DND-41 (cell line): Measurements from ENCODE around the gene CYP26C1.

Experiments
- ATAC-seq: fragments of 200-7000 bp; cut with Tn5 transposase; 3 replicates; pipeline ENCODE4 v1.9.1; 2021; ENCODE audit warnings: low read depth; ENCODE audit not compliant: insufficient read depth
- DNase-seq: peaks from one replicate; pipeline ENCODE4 v3.0.0-alpha.2; 2020
- H2AFZ ChIP-seq: 2 replicates; pipeline ENCODE4 v1.6.0; 2012; ENCODE audit warnings: low read depth, low read length
- H3K27ac ChIP-seq: 2 replicates; pipeline ENCODE4 v1.5.1; 2012; ENCODE audit warnings: low read length, inconsistent platforms
- H3K27me3 ChIP-seq: fragments of 200-600 bp; sonication (generic); 2 replicates; pipeline ENCODE4 v1.6.0; 2012; ENCODE audit warnings: low read length, mild to moderate bottlenecking, inconsistent platforms; ENCODE audit not compliant: insufficient read depth, poor library complexity
- H3K36me3 ChIP-seq: 2 replicates; pipeline ENCODE4 v1.5.1; 2012; ENCODE audit warnings: low read length, inconsistent platforms; ENCODE audit not compliant: insufficient read depth
- H3K4me1 ChIP-seq: 2 replicates; pipeline ENCODE4 v1.5.1; 2012; ENCODE audit warnings: mild to moderate bottlenecking, low read length; ENCODE audit not compliant: insufficient read depth
- H3K4me2 ChIP-seq: 2 replicates; pipeline ENCODE4 v1.6.0; 2012; ENCODE audit warnings: mild to moderate bottlenecking, moderate library complexity, low read length, inconsistent platforms; ENCODE audit not compliant: insufficient read depth
- H3K4me3 ChIP-seq, 2 experiments: fragments of 200-600 bp in 1 of 2; shearing (Covaris generic) in 1 of 2; 2 replicates each; pipeline ENCODE4 v1.5.1; 2012 to 2016; ENCODE audit warnings: inconsistent platforms in 2 of 2, low read length in 2 of 2, mild to moderate bottlenecking in 2 of 2, low read depth in 1 of 2, moderate library complexity in 1 of 2
- H3K79me2 ChIP-seq: 2 replicates; pipeline ENCODE4 v1.6.0; 2012; ENCODE audit warnings: low read length, inconsistent platforms; ENCODE audit not compliant: insufficient read depth
- H3K9ac ChIP-seq: 2 replicates; pipeline ENCODE4 v1.6.0; 2012; ENCODE audit warnings: low read depth, mild to moderate bottlenecking, inconsistent platforms, low read length, moderate library complexity
- H3K9me3 ChIP-seq: 2 replicates; pipeline ENCODE4 v1.5.1; 2012; ENCODE audit warnings: low read length, moderate library complexity, mild to moderate bottlenecking, inconsistent platforms; ENCODE audit not compliant: insufficient read depth, severe bottlenecking
- H4K20me1 ChIP-seq: 2 replicates; pipeline ENCODE4 v1.6.0; 2012; ENCODE audit warnings: low read length; ENCODE audit not compliant: insufficient read depth
- EZH2 ChIP-seq: IDR thresholded peaks from 3 replicates; pipeline ENCODE4 v1.6.1; 2012; ENCODE audit warnings: borderline replicate concordance, low read depth, mild to moderate bottlenecking, moderate library complexity, low read length, inconsistent platforms; ENCODE audit not compliant: severe bottlenecking
- TF ChIP-seq, protein P1 (sequence below): IDR thresholded peaks from 2 replicates; pipeline ENCODE4 v1.5.1; 2012; ENCODE audit warnings: borderline replicate concordance, low read length, moderate library complexity, mild to moderate bottlenecking; ENCODE audit not compliant: poor library complexity, severe bottlenecking; ENCODE audit errors: extremely low read depth

CYP26C1 gene

DNA sequence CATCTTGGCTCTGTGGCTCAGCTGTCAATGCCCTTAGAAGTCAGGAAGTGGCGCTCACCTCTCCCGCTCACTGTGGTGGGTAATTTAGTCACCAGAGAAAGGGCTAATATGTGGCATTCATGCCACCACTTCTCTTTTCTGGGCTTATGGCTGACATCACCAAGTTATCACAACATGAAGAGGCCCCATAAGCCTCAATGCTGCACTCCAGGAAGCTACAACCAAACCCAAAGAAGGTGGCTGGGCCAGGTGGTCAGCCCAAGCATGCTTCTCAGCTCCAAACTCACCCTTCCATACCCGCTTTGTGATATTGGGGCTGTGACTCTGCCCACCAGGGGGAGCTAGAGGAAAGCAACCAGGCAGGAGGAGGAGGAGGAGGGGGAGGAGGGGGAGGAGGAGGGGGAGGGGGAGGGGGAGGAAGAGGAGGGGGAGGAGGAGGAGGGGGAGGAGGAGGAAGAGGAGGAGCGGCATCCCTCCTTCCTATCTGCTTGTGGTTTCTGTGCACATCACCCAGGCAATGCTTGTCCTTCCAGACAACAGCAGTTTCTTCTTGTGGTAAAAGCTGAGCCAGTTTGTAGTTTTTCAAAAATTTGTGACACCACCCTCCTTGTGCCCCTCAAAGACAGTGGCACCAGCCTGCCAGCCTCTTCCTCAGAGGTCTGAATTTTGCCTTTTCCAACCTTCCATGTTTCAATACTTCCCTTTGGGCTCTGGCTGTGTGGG, 55.2 kb downstream of the CYP26C1 start:
- no peak overlapping the region for H3K4me2 ChIP-seq
- no peak overlapping the region for H3K9ac ChIP-seq
- H3K27me3 ChIP-seq, result peaks cover 10% of the 10 kb centered on the region
- H3K79me2 ChIP-seq, result no peaks in the 10 kb centered on the region
- no peak overlapping the region for H3K27ac ChIP-seq
- H3K4me3 ChIP-seq, result no peak overlapping the region
- H3K36me3 ChIP-seq, result no peaks in the 10 kb centered on the region
- peak; percentile 84 for ATAC-seq
- TF ChIP-seq, protein P1, sequence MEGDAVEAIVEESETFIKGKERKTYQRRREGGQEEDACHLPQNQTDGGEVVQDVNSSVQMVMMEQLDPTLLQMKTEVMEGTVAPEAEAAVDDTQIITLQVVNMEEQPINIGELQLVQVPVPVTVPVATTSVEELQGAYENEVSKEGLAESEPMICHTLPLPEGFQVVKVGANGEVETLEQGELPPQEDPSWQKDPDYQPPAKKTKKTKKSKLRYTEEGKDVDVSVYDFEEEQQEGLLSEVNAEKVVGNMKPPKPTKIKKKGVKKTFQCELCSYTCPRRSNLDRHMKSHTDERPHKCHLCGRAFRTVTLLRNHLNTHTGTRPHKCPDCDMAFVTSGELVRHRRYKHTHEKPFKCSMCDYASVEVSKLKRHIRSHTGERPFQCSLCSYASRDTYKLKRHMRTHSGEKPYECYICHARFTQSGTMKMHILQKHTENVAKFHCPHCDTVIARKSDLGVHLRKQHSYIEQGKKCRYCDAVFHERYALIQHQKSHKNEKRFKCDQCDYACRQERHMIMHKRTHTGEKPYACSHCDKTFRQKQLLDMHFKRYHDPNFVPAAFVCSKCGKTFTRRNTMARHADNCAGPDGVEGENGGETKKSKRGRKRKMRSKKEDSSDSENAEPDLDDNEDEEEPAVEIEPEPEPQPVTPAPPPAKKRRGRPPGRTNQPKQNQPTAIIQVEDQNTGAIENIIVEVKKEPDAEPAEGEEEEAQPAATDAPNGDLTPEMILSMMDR, result peak; percentile 85
- TF ChIP-seq EZH2, result no peak
- no peaks in the 10 kb centered on the region for H4K20me1 ChIP-seq
- H2AFZ ChIP-seq, result no peak overlapping the region
- peak; percentile 76 for DNase-seq
- H3K9me3 ChIP-seq, result no peaks in the 10 kb centered on the region
- peaks cover 11% of the 10 kb centered on the region for H3K4me1 ChIP-seq
